HepG2 (cell line): ENCODE data around the gene MEF2B. TPM values are rescaled to one million over a fixed set of nuclear protein-coding genes. Genes with fewer than 3 reads are reported as not detected.

Experiments used
- ARHGAP35 ChIP-seq: sonication (generic); formaldehyde crosslinking; IDR thresholded peaks from 2 replicates; pipeline ENCODE4 v1.9.0; 2022; ENCODE audit warnings: mild to moderate bottlenecking, inconsistent platforms, moderate library complexity, missing genetic modification reagents, borderline replicate concordance
- FOXM1 ChIP-seq: sonication (generic); formaldehyde crosslinking; IDR thresholded peaks from 2 replicates; pipeline ENCODE4 v1.5.0; 2020; ENCODE audit warnings: missing genetic modification reagents
- GABPB1 ChIP-seq: IDR thresholded peaks from 2 replicates; pipeline ENCODE4 v1.6.1; 2016; ENCODE audit warnings: mild to moderate bottlenecking, missing genetic modification reagents, moderate library complexity, missing compliant biosample characterization
- NPAS2 ChIP-seq: sonication (generic); formaldehyde crosslinking; IDR thresholded peaks from 2 replicates; pipeline ENCODE4 v1.8.0; 2022; ENCODE audit warnings: mild to moderate bottlenecking, missing genetic modification reagents, borderline replicate concordance
- REXO4 ChIP-seq: sonication (generic); formaldehyde crosslinking; IDR thresholded peaks from 2 replicates; pipeline ENCODE4 v1.8.0; 2022; ENCODE audit warnings: missing genetic modification reagents, mild to moderate bottlenecking, borderline replicate concordance
- SIN3A ChIP-seq: IDR thresholded peaks from 2 replicates; pipeline ENCODE4 v1.6.1; 2011; ENCODE audit warnings: low read depth, mild to moderate bottlenecking, control low read depth, low read length, borderline replicate concordance
- TSC22D2 ChIP-seq: sonication (generic); formaldehyde crosslinking; IDR thresholded peaks from 2 replicates; pipeline ENCODE4 v1.5.1; 2020; ENCODE audit warnings: missing genetic modification reagents, mild to moderate bottlenecking, borderline replicate concordance
- U2AF2 ChIP-seq: fragments of 200-400 bp; formaldehyde crosslinking; IDR thresholded peaks from 2 replicates; pipeline ENCODE4 v1.6.1; 2017; ENCODE audit warnings: low read depth, mild to moderate bottlenecking, low read length
- ZKSCAN1 ChIP-seq: fragments of 150-350 bp; IDR thresholded peaks from 2 replicates; pipeline ENCODE4 v1.6.1; 2014; ENCODE audit warnings: low read length
- ZNF101 ChIP-seq: sonication (generic); formaldehyde crosslinking; IDR thresholded peaks from 2 replicates; pipeline ENCODE4 v1.4.0; 2020; ENCODE audit warnings: mild to moderate bottlenecking, low read depth, missing genetic modification reagents, borderline replicate concordance
- ZNF225 ChIP-seq: sonication (generic); formaldehyde crosslinking; IDR thresholded peaks from 2 replicates; pipeline ENCODE4 v1.4.0; 2020; ENCODE audit warnings: mild to moderate bottlenecking, missing genetic modification reagents
- ZNF331 ChIP-seq: sonication (generic); formaldehyde crosslinking; IDR thresholded peaks from 2 replicates; pipeline ENCODE4 v1.4.0; 2020; ENCODE audit warnings: missing genetic modification reagents
- ZNF468 ChIP-seq: sonication (generic); formaldehyde crosslinking; IDR thresholded peaks from 2 replicates; pipeline ENCODE4 v1.8.0; 2022; ENCODE audit warnings: mild to moderate bottlenecking, moderate library complexity, missing genetic modification reagents
- ZNF589 ChIP-seq: sonication (generic); formaldehyde crosslinking; conservative IDR thresholded peaks from 2 replicates; pipeline ENCODE4 v1.8.0; 2022; ENCODE audit warnings: mild to moderate bottlenecking, moderate library complexity, missing genetic modification reagents
- polyA plus RNA-seq, 8 experiments: library from polyadenylated mRNA; depleted of rRNA in 3 of 8; stranded (reverse) in 7 of 8; unstranded in 1 of 8; fragments of >200 nt; fragmentation: Illumina TruSeq in 4 of 8; extraction: Trizol in 4 of 8; gene quantifications; 2 replicates each; pipeline versions ENCODE4 v1.2.1 to v1.2.3, GENCODE V29; 2011 to 2016; ENCODE audit warnings: low read depth in 4 of 8, missing spikeins in 1 of 8, mixed read lengths in 1 of 8; ENCODE audit not compliant: insufficient read depth in 1 of 8
- total RNA-seq, 5 experiments: library from RNA; depleted of rRNA; stranded (reverse); fragments of >200 nt; fragmentation: Illumina TruSeq; extraction: Trizol; gene quantifications; 2 replicates each; pipeline ENCODE4 v1.2.3, GENCODE V29; 2016; ENCODE audit warnings: low read depth in 1 of 5
- TF ChIP-seq, protein P1 (sequence below): sonication (generic); formaldehyde crosslinking; IDR thresholded peaks from 2 replicates; pipeline ENCODE4 v1.4.0; 2020; ENCODE audit warnings: missing genetic modification reagents
- TF ChIP-seq, protein P2 (sequence below): sonication (generic); formaldehyde crosslinking; IDR thresholded peaks from 2 replicates; pipeline ENCODE4 v1.4.0; 2020; ENCODE audit warnings: mild to moderate bottlenecking, missing genetic modification reagents, borderline replicate concordance
- TF ChIP-seq, protein P3 (sequence below): sonication (generic); formaldehyde crosslinking; IDR thresholded peaks from 2 replicates; pipeline ENCODE4; 2020; ENCODE audit warnings: missing genetic modification reagents, mild to moderate bottlenecking, borderline replicate concordance
- TF ChIP-seq, protein P4 (sequence below): sonication (generic); formaldehyde crosslinking; IDR thresholded peaks from 2 replicates; pipeline ENCODE4 v1.8.0; 2022; ENCODE audit warnings: low read depth, missing genetic modification reagents

The MEF2B gene
- total and polyA plus RNA-seq, 2 of the 13 experiments (the other 11 are each of a cell fraction or from before 2014, with no cell fraction given), result 1.2 to 1.7 TPM

- TF ChIP-seq ARHGAP35 (CRISPR knock-in tag) (no peak), ZNF101 (no peak), ZNF589 (CRISPR knock-in tag) (no peak), FOXM1 (no peak), U2AF2 (no peak), SIN3A (no peak), TSC22D2 (CRISPR knock-in tag) (no peak), REXO4 (CRISPR knock-in tag) (no peak), ZNF468 (CRISPR knock-in tag) (no peak), ZNF331 (CRISPR knock-in tag) (no peak), ZNF225 (CRISPR knock-in tag) (peak; percentile 38; the same call in 1 of the 2 replicates), GABPB1 (CRISPR knock-in tag) (peak; percentile 58; the same call in 1 of the 2 replicates), ZKSCAN1 (no peak), NPAS2 (CRISPR knock-in tag) (no peak)
- TF ChIP-seq, protein P1, sequence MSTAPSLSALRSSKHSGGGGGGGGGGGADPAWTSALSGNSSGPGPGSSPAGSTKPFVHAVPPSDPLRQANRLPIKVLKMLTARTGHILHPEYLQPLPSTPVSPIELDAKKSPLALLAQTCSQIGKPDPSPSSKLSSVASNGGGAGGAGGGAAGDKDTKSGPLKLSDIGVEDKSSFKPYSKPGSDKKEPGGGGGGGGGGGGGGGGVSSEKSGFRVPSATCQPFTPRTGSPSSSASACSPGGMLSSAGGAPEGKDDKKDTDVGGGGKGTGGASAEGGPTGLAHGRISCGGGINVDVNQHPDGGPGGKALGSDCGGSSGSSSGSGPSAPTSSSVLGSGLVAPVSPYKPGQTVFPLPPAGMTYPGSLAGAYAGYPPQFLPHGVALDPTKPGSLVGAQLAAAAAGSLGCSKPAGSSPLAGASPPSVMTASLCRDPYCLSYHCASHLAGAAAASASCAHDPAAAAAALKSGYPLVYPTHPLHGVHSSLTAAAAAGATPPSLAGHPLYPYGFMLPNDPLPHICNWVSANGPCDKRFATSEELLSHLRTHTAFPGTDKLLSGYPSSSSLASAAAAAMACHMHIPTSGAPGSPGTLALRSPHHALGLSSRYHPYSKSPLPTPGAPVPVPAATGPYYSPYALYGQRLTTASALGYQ, result no peak
- TF ChIP-seq, protein P2, sequence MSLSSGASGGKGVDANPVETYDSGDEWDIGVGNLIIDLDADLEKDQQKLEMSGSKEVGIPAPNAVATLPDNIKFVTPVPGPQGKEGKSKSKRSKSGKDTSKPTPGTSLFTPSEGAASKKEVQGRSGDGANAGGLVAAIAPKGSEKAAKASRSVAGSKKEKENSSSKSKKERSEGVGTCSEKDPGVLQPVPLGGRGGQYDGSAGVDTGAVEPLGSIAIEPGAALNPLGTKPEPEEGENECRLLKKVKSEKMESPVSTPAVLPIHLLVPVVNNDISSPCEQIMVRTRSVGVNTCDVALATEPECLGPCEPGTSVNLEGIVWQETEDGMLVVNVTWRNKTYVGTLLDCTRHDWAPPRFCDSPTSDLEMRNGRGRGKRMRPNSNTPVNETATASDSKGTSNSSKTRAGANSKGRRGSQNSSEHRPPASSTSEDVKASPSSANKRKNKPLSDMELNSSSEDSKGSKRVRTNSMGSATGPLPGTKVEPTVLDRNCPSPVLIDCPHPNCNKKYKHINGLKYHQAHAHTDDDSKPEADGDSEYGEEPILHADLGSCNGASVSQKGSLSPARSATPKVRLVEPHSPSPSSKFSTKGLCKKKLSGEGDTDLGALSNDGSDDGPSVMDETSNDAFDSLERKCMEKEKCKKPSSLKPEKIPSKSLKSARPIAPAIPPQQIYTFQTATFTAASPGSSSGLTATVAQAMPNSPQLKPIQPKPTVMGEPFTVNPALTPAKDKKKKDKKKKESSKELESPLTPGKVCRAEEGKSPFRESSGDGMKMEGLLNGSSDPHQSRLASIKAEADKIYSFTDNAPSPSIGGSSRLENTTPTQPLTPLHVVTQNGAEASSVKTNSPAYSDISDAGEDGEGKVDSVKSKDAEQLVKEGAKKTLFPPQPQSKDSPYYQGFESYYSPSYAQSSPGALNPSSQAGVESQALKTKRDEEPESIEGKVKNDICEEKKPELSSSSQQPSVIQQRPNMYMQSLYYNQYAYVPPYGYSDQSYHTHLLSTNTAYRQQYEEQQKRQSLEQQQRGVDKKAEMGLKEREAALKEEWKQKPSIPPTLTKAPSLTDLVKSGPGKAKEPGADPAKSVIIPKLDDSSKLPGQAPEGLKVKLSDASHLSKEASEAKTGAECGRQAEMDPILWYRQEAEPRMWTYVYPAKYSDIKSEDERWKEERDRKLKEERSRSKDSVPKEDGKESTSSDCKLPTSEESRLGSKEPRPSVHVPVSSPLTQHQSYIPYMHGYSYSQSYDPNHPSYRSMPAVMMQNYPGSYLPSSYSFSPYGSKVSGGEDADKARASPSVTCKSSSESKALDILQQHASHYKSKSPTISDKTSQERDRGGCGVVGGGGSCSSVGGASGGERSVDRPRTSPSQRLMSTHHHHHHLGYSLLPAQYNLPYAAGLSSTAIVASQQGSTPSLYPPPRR (CRISPR knock-in tag), result no peak
- TF ChIP-seq, protein P3, sequence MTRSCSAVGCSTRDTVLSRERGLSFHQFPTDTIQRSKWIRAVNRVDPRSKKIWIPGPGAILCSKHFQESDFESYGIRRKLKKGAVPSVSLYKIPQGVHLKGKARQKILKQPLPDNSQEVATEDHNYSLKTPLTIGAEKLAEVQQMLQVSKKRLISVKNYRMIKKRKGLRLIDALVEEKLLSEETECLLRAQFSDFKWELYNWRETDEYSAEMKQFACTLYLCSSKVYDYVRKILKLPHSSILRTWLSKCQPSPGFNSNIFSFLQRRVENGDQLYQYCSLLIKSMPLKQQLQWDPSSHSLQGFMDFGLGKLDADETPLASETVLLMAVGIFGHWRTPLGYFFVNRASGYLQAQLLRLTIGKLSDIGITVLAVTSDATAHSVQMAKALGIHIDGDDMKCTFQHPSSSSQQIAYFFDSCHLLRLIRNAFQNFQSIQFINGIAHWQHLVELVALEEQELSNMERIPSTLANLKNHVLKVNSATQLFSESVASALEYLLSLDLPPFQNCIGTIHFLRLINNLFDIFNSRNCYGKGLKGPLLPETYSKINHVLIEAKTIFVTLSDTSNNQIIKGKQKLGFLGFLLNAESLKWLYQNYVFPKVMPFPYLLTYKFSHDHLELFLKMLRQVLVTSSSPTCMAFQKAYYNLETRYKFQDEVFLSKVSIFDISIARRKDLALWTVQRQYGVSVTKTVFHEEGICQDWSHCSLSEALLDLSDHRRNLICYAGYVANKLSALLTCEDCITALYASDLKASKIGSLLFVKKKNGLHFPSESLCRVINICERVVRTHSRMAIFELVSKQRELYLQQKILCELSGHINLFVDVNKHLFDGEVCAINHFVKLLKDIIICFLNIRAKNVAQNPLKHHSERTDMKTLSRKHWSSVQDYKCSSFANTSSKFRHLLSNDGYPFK (CRISPR knock-in tag), result no peak
- TF ChIP-seq, protein P4, sequence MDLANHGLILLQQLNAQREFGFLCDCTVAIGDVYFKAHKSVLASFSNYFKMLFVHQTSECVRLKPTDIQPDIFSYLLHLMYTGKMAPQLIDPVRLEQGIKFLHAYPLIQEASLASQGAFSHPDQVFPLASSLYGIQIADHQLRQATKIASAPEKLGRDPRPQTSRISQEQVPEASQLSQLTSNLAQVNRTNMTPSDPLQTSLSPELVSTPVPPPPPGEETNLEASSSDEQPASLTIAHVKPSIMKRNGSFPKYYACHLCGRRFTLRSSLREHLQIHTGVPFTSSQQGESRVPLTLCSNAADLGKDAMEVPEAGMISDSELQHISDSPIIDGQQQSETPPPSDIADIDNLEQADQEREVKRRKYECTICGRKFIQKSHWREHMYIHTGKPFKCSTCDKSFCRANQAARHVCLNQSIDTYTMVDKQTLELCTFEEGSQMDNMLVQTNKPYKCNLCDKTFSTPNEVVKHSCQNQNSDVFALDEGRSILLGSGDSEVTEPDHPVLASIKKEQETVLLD (CRISPR knock-in tag), result no peak
Measured at GRCh38 chr19:19170053-19170872, at the start of gene MEF2B (continued).
